Measurements from ENCODE around the gene MTUS2. TPM values are rescaled to one million over a fixed set of nuclear protein-coding genes. Genes with fewer than 3 reads are reported as not detected.

The MTUS2 gene
- total and polyA plus RNA-seq, 2 donors (not counting 3 experiments of a cell fraction or from before 2014, with no cell fraction given), result not detected

DNA sequence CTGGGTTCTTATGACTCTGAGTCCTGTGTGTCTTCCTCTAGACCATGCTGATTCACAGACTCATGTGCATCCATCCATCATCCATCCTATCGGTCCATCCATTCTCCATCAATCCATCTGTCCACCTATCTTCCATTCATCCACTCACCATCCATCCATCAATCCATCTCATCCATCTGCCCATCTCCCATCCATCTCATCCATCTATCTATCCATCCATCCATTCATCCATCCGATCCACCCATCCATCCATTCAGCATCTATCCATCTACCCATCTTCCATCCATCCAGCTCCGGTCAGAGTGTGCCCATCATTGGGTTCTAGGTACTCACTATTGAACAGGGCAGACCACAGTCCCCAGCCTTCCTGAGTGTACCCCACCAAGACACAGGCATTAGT lies 699.8 kb downstream of the MTUS2 start:
- Histone ChIP-seq H3K4me3 (replicated peaks in 1 of 3; ENCODE audit: insufficient read depth in 1 of 3, low read depth in 1 of 3, low read length in 3 of 3) (no peak overlapping the region), H3K4me1 (ENCODE audit: control insufficient read depth, extremely low read depth, insufficient read depth, low read length) (peaks cover 46% of the 10 kb centered on the region), H3K27me3 (ENCODE audit: control insufficient read depth in 2 of 2, insufficient read depth in 2 of 2, low read length in 2 of 2) (no peaks in the 10 kb centered on the region), H3K9me3 (replicated peaks; ENCODE audit: control insufficient read depth, insufficient read depth, low read length) (no peaks in the 10 kb centered on the region), H3K79me2 (ENCODE audit: control insufficient read depth, insufficient read depth, low read length) (peaks cover 7% of the 10 kb centered on the region), H3K9ac (replicated peaks; ENCODE audit: extremely low read depth, insufficient read depth, low read length) (no peak overlapping the region), H3K4me2 (ENCODE audit: insufficient read depth, low read length) (no peak overlapping the region), H3K9me1 (replicated peaks; ENCODE audit: control insufficient read depth, extremely low read depth, insufficient read depth, low read length) (no peaks in the 10 kb centered on the region), H3K36me3 (ENCODE audit: control insufficient read depth in 2 of 2, extremely low read depth in 1 of 2, insufficient read depth in 2 of 2, low read length in 2 of 2) (peaks cover 16 to 22% of the 10 kb centered on the region in 2 experiments), H3K27ac (ENCODE audit: insufficient read depth, low read depth, low read length) (peak overlapping the region; percentile 56), H2AFZ (ENCODE audit: low read depth, low read length) (no peak overlapping the region), H4K20me1 (replicated peaks; ENCODE audit: control insufficient read depth, extremely low read depth, insufficient read depth, low read length) (no peaks in the 10 kb centered on the region)
- BruUV-seq (replicated peaks), result no TSS peak
- DNase-seq (ENCODE audit: low read depth, low spot score) (no peak), FAIRE-seq (no peak)
- intact Hi-C loops (cut with micrococcal nuclease), result loop anchor here (5.0 kb wide), 1 partner anchor 72 kb away; no protein-coding TSS in a partner anchor
- dilution Hi-C loops (cut with MboI; ENCODE audit: extremely low pct_ligation_motif_present, low sequenced_read_pairs), result no loop called here
- TF ChIP-seq JUN (IDR thresholded peaks at IDR 0.05; ENCODE audit: borderline replicate concordance, insufficient read depth, insufficient read length, low read depth) (no peak), FOS (IDR thresholded peaks at IDR 0.05; ENCODE audit: borderline replicate concordance, insufficient read depth, low read length) (no peak), GATA2 (IDR thresholded peaks at IDR 0.05; ENCODE audit: insufficient read depth, insufficient read length, low read depth, low read length) (no peak), MYC (IDR thresholded peaks at IDR 0.05; ENCODE audit: low read depth, low read length) (no peak), EZH2 (IDR thresholded peaks at IDR 0.05; ENCODE audit: borderline replicate concordance, low read depth, low read length, severe bottlenecking) (no peak), POLR2AphosphoS5 (IDR thresholded peaks at IDR 0.05; ENCODE audit: insufficient read depth, low read depth, low read length) (no peak), POLR2A (IDR thresholded peaks at IDR 0.05; ENCODE audit: low read depth, low read length) (no peak)
- TF ChIP-seq, protein P1, sequence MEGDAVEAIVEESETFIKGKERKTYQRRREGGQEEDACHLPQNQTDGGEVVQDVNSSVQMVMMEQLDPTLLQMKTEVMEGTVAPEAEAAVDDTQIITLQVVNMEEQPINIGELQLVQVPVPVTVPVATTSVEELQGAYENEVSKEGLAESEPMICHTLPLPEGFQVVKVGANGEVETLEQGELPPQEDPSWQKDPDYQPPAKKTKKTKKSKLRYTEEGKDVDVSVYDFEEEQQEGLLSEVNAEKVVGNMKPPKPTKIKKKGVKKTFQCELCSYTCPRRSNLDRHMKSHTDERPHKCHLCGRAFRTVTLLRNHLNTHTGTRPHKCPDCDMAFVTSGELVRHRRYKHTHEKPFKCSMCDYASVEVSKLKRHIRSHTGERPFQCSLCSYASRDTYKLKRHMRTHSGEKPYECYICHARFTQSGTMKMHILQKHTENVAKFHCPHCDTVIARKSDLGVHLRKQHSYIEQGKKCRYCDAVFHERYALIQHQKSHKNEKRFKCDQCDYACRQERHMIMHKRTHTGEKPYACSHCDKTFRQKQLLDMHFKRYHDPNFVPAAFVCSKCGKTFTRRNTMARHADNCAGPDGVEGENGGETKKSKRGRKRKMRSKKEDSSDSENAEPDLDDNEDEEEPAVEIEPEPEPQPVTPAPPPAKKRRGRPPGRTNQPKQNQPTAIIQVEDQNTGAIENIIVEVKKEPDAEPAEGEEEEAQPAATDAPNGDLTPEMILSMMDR (IDR thresholded peaks at IDR 0.05; ENCODE audit: extremely low read depth in 1 of 2, insufficient read depth in 1 of 2, low read depth in 1 of 2, low read length in 2 of 2), result no peak
- TF ChIP-seq, protein P2, sequence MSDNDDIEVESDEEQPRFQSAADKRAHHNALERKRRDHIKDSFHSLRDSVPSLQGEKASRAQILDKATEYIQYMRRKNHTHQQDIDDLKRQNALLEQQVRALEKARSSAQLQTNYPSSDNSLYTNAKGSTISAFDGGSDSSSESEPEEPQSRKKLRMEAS (IDR thresholded peaks at IDR 0.05; ENCODE audit: insufficient read depth, insufficient read length), result no peak
- POLR2A ChIA-PET, result no interaction called here
- CTCF ChIA-PET, result interaction anchor here (0.6 to 1.9 kb wide), 4 partner anchors 11 to 1096 kb away, joined by 3 to 7 read pairs (median 3); no protein-coding TSS in a partner anchor
